Activated CD4-positive, alpha-beta T cell treated with anti-CD3 and anti-CD28 coated beads for 36 hours (primary cell): ENCODE measurements around the gene MED12L. TPM values are rescaled to one million over a fixed set of nuclear protein-coding genes. Genes with fewer than 3 reads are reported as not detected.

Source experiments
- ATAC-seq: fragments of 200-7000 bp; cut with Tn5 transposase; one replicate; pipeline ENCODE4 v1.10.0; 2021; ENCODE audit warnings: mild to moderate bottlenecking, moderate library complexity
- CTCF ChIA-PET: fragments of 350-600 bp; sonication (Branson Sonifier 250); formaldehyde crosslinking; loops from one replicate; lab custom pipeline; 2021; ENCODE audit warnings: antibody characterized with exemption; lab: Charles Lee
- POLR2A ChIA-PET: fragments of 350-600 bp; sonication (Branson Sonifier 250); formaldehyde crosslinking; loops from one replicate; lab custom pipeline; 2021; ENCODE audit warnings: antibody characterized with exemption, inconsistent platforms; lab: Charles Lee
- DNase-seq: peaks from one replicate; pipeline ENCODE4 v3.0.0-alpha.2; 2020
- H3K27ac Mint-ChIP-seq: one replicate; pipeline ENCODE4 v1.8.0; 2021; ENCODE audit warnings: mixed read lengths
- H3K27me3 Mint-ChIP-seq: one replicate; pipeline ENCODE4 v1.8.0; 2021; ENCODE audit warnings: mixed read lengths
- H3K36me3 Mint-ChIP-seq: one replicate; pipeline ENCODE4 v1.8.0; 2021; ENCODE audit warnings: low read depth, mixed read lengths
- H3K4me1 Mint-ChIP-seq: one replicate; pipeline ENCODE4 v1.8.0; 2021; ENCODE audit warnings: mixed read lengths
- H3K4me3 Mint-ChIP-seq: one replicate; pipeline ENCODE4 v1.8.0; 2021; ENCODE audit warnings: mild to moderate bottlenecking, moderate library complexity, mixed read lengths
- H3K9me3 Mint-ChIP-seq: one replicate; pipeline ENCODE4 v1.8.0; 2021; ENCODE audit warnings: low read depth, mixed read lengths
- intact Hi-C, 2 experiments: fragments of 100-400 bp; cut with DNase I in 1 of 2; cut with micrococcal nuclease in 1 of 2; formaldehyde crosslinking; loops; one replicate each; pipeline versions ENCODE4 v1.14.2 to v1.15.1; 2022 to 2024; cut with DNase I, micrococcal nuclease
- total RNA-seq, 2 experiments: library from RNA; stranded (reverse); gene quantifications; one replicate each; pipeline ENCODE4 v1.2.3, GENCODE V29; 2021

Gene MED12L
- total RNA-seq, 2 experiments from 2014 or later, result 2.4 to 3.0 TPM

DNA sequence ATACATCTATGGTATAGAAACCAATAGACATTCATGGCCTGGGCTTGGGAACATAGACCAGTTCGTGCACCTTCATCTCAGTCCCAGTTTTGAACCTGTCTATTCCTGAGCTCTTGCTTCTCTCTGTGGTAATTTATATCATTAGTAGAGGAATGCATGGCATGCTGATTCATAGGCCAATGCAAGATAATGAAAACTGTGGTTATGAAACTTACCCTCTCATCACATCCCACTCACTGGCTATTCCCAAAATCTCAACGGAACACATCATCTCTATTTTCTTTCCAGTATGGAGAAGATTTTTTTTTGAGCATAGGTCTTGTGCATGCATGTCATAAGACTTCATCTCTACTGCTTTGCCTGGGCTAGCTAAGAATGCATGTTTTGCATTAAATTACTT lies 317.8 kb downstream of the MED12L start:
- H3K27ac Mint-ChIP-seq, result no peak overlapping the region
- H3K4me1 Mint-ChIP-seq, result peaks cover 5% of the 10 kb centered on the region
- no peak for DNase-seq
- POLR2A ChIA-PET, result no interaction called here
- H3K9me3 Mint-ChIP-seq, result no peaks in the 10 kb centered on the region
- no peak overlapping the region for H3K4me3 Mint-ChIP-seq
- intact Hi-C loops, result no loop called here
- no peak for ATAC-seq
- H3K36me3 Mint-ChIP-seq, result no peaks in the 10 kb centered on the region
- H3K27me3 Mint-ChIP-seq, result no peaks in the 10 kb centered on the region
- CTCF ChIA-PET, result no interaction called here

DNA sequence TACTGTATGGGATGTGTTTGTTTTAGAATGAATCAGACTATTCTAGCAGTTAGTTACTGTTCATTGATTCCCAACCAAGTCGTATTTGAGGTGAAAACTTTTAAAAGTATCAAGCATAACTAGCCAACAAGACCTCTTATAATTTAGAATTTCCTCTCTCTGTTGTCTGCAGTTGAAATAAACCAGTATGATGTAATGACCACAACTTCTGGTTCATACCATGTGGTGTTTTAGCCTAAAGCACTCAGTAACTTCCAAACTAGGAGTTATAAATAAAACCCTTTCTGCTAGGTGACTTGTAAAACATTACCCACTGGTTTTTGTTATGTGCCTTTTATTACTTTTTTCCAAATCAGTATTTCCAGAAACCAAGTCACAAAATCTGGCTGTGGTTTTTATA lies 318.9 kb downstream of the MED12L start:
- H3K36me3 Mint-ChIP-seq, result no peaks in the 10 kb centered on the region
- CTCF ChIA-PET, result no interaction called here
- intact Hi-C loops, result no loop called here
- H3K27ac Mint-ChIP-seq, result no peak overlapping the region
- H3K27me3 Mint-ChIP-seq, result no peaks in the 10 kb centered on the region
- POLR2A ChIA-PET, result no interaction called here
- no peak overlapping the region for H3K4me3 Mint-ChIP-seq
- peaks cover 5% of the 10 kb centered on the region for H3K4me1 Mint-ChIP-seq
- DNase-seq (no peak), ATAC-seq (no peak)
- no peaks in the 10 kb centered on the region for H3K9me3 Mint-ChIP-seq

GRCh38 chr3:151407928-151408327 lies 322.5 kb downstream of the MED12L start:
- no peaks in the 10 kb centered on the region for H3K27me3 Mint-ChIP-seq
- H3K27ac Mint-ChIP-seq, result no peak overlapping the region
- CTCF ChIA-PET, result interaction anchor here (0.6 kb wide), 1 partner anchor 21 kb away, joined by 4 read pairs; no protein-coding TSS in a partner anchor
- intact Hi-C loops, result no loop called here
- no peak for ATAC-seq
- no peak overlapping the region for H3K4me3 Mint-ChIP-seq
- peaks cover 5% of the 10 kb centered on the region for H3K4me1 Mint-ChIP-seq
- H3K36me3 Mint-ChIP-seq, result no peaks in the 10 kb centered on the region
- DNase-seq, result no peak
- no peaks in the 10 kb centered on the region for H3K9me3 Mint-ChIP-seq
- POLR2A ChIA-PET, result no interaction called here

GRCh38 chr3:151410891-151411559 lies 325.6 kb downstream of the MED12L start:
- no peak for ATAC-seq
- no peaks in the 10 kb centered on the region for H3K9me3 Mint-ChIP-seq
- H3K4me3 Mint-ChIP-seq, result no peak overlapping the region
- no peak for DNase-seq
- no peaks in the 10 kb centered on the region for H3K27me3 Mint-ChIP-seq
- ChIA-PET CTCF (interaction anchor here (1.1 kb wide), 1 partner anchor 26 kb away, joined by 3 read pairs; no protein-coding TSS in a partner anchor), POLR2A (no interaction called here)
- no peaks in the 10 kb centered on the region for H3K4me1 Mint-ChIP-seq
- intact Hi-C loops, result no loop called here
- no peak overlapping the region for H3K27ac Mint-ChIP-seq
- no peaks in the 10 kb centered on the region for H3K36me3 Mint-ChIP-seq

DNA sequence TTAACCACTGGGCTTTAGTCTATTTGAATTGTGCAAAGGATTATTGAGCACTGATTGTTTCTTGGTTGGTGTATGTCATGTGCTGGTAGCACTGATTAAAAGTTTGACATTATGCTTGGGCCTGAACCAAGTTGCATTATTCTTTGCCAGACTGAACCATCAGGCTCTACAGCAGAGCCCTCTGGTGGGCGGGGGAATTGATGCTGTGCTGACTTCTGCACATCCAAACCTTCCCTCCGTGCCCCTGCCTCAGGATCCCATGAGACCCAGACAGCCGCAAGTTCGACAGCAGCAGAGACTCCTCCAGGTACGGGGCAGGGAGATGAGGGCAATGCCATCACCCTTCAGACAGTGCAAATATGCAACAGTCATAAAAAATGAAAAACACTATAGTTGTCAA lies 327.5 kb downstream of the MED12L start:
- ChIA-PET CTCF (no interaction called here), POLR2A (no interaction called here)
- H3K27me3 Mint-ChIP-seq, result no peaks in the 10 kb centered on the region
- no peak for ATAC-seq
- H3K4me3 Mint-ChIP-seq, result no peak overlapping the region
- no peaks in the 10 kb centered on the region for H3K4me1 Mint-ChIP-seq
- DNase-seq, result no peak
- intact Hi-C loops, result no loop called here
- no peak overlapping the region for H3K27ac Mint-ChIP-seq
- no peaks in the 10 kb centered on the region for H3K36me3 Mint-ChIP-seq
- no peaks in the 10 kb centered on the region for H3K9me3 Mint-ChIP-seq

GRCh38 chr3:151415289-151415688 lies 329.8 kb downstream of the MED12L start:
- no peaks in the 10 kb centered on the region for H3K27me3 Mint-ChIP-seq
- intact Hi-C loops, result no loop called here
- ChIA-PET POLR2A (no interaction called here), CTCF (no interaction called here)
- H3K27ac Mint-ChIP-seq, result no peak overlapping the region
- DNase-seq (no peak), ATAC-seq (no peak)
- no peak overlapping the region for H3K4me3 Mint-ChIP-seq
- H3K9me3 Mint-ChIP-seq, result no peaks in the 10 kb centered on the region
- H3K36me3 Mint-ChIP-seq, result no peaks in the 10 kb centered on the region
- no peaks in the 10 kb centered on the region for H3K4me1 Mint-ChIP-seq

DNA sequence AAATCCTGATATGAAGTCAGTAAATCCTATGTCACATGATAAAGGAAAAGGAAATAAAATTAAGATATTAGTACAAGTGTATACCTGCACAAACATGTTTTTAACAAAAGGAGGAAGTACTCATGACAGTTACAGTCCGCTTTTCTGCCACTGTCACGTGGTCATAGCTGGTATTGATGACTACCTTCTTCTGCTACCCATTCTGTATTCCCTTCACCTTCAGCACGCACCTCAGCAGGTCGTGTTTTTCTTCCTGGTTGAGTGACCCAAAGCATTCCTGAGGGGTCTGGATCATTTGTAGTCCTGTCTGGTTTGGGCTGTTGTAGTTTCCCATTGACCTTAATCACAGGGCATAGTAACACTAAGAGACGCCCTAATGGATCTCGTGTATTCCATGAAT lies 334.3 kb downstream of the MED12L start:
- no peaks in the 10 kb centered on the region for H3K4me1 Mint-ChIP-seq
- no peak overlapping the region for H3K4me3 Mint-ChIP-seq
- POLR2A ChIA-PET, result no interaction called here
- no peak overlapping the region for H3K27ac Mint-ChIP-seq
- no peaks in the 10 kb centered on the region for H3K36me3 Mint-ChIP-seq
- no peak for DNase-seq
- no peaks in the 10 kb centered on the region for H3K9me3 Mint-ChIP-seq
- intact Hi-C loops, result no loop called here
- CTCF ChIA-PET, result no interaction called here
- no peak for ATAC-seq
- no peaks in the 10 kb centered on the region for H3K27me3 Mint-ChIP-seq

GRCh38 chr3:151421938-151422337 lies 336.5 kb downstream of the MED12L start:
- ChIA-PET POLR2A (no interaction called here), CTCF (interaction anchor here (0.6 to 0.7 kb wide), 2 partner anchors 34 to 144 kb away, joined by 3 read pairs; partner anchors contain the start of gene P2RY14)
- Mint-ChIP-seq H3K4me1 (no peaks in the 10 kb centered on the region), H3K9me3 (no peaks in the 10 kb centered on the region), H3K4me3 (no peak overlapping the region), H3K36me3 (no peaks in the 10 kb centered on the region), H3K27ac (no peak overlapping the region), H3K27me3 (peaks cover 2% of the 10 kb centered on the region)
- intact Hi-C loops, result no loop called here
- ATAC-seq (no peak), DNase-seq (no peak)

GRCh38 chr3:151423091-151423490 lies 337.6 kb downstream of the MED12L start:
- H3K4me3 Mint-ChIP-seq, result no peak overlapping the region
- DNase-seq, result no peak
- H3K27ac Mint-ChIP-seq, result no peak overlapping the region
- POLR2A ChIA-PET, result no interaction called here
- H3K4me1 Mint-ChIP-seq, result no peaks in the 10 kb centered on the region
- H3K36me3 Mint-ChIP-seq, result no peaks in the 10 kb centered on the region
- intact Hi-C loops, result no loop called here
- H3K27me3 Mint-ChIP-seq, result peaks cover 2% of the 10 kb centered on the region
- H3K9me3 Mint-ChIP-seq, result no peaks in the 10 kb centered on the region
- CTCF ChIA-PET, result no interaction called here
- ATAC-seq, result no peak

GRCh38 chr3:151425627-151426340 lies 340.3 kb downstream of the MED12L start:
- no peak overlapping the region for H3K27ac Mint-ChIP-seq
- intact Hi-C loops, result no loop called here
- CTCF ChIA-PET, result interaction anchor here (0.6 to 1.1 kb wide), 4 partner anchors 12 to 721 kb away, joined by 3 to 7 read pairs (median 3); no protein-coding TSS in a partner anchor
- POLR2A ChIA-PET, result no interaction called here
- DNase-seq (no peak), ATAC-seq (no peak)
- no peaks in the 10 kb centered on the region for H3K36me3 Mint-ChIP-seq
- no peaks in the 10 kb centered on the region for H3K4me1 Mint-ChIP-seq
- no peak overlapping the region for H3K4me3 Mint-ChIP-seq
- no peaks in the 10 kb centered on the region for H3K9me3 Mint-ChIP-seq
- peaks cover 2% of the 10 kb centered on the region for H3K27me3 Mint-ChIP-seq

GRCh38 chr3:151426341-151426657 lies 340.8 kb downstream of the MED12L start:
- Mint-ChIP-seq H3K4me1 (no peaks in the 10 kb centered on the region), H3K9me3 (no peaks in the 10 kb centered on the region), H3K36me3 (no peaks in the 10 kb centered on the region), H3K27ac (no peak overlapping the region), H3K4me3 (no peak overlapping the region), H3K27me3 (peaks cover 2% of the 10 kb centered on the region)
- ATAC-seq (no peak), DNase-seq (no peak)
- CTCF ChIA-PET, result interaction anchor here (0.7 to 1.1 kb wide), 3 partner anchors 12 to 298 kb away, joined by 3 to 7 read pairs (median 3); no protein-coding TSS in a partner anchor
- POLR2A ChIA-PET, result no interaction called here
- intact Hi-C loops, result no loop called here

DNA sequence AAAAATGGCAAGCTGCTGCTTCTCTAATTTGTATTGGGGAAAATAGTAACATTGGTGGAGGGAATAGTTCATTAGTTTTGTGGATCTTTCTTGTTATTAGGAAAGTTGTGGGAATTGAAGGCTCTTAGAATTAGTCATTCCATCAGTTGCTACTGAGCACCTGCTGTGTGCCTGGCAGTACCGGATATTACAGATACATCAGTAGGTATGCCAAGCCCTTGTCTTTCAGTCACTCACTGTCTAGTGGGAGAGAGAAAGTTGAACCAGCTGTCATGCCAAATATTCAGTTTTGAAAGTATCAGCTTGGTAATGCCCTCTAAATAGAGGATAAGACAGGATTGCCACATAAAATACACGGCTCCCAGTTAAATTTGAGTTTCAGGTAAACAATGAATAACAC lies 342.9 kb downstream of the MED12L start:
- CTCF ChIA-PET, result no interaction called here
- H3K27me3 Mint-ChIP-seq, result peaks cover 2% of the 10 kb centered on the region
- H3K27ac Mint-ChIP-seq, result no peak overlapping the region

More for the DNA sequence above, 342.9 kb downstream of the MED12L start:
- H3K4me1 Mint-ChIP-seq, result no peaks in the 10 kb centered on the region
- DNase-seq (no peak), ATAC-seq (no peak)
- POLR2A ChIA-PET, result no interaction called here
- intact Hi-C loops, result no loop called here
- H3K36me3 Mint-ChIP-seq, result no peaks in the 10 kb centered on the region
- H3K4me3 Mint-ChIP-seq, result no peak overlapping the region
- no peaks in the 10 kb centered on the region for H3K9me3 Mint-ChIP-seq
